Measurements from ENCODE around the gene PIP4K2B.
A peak's percentile ranks its signal among the peaks of the same experiment; 100 is the strongest.

The PIP4K2B gene

GRCh38 chr17:38799501-38800236 lies at the start of gene PIP4K2B:
PIP4K2B (minus strand) TSS chr17:38799556; CDS start chr17:38799424, 132 bp downstream.
- Mint-ChIP-seq H3K9me3 (no peaks in the 10 kb centered on the region), H3K4me3 (peak within 1 kb of the TSS; percentile 100), H3K27ac (peak within 1 kb of the TSS; percentile 89), H3K4me1 (peaks cover 33% of the 10 kb centered on the region), H3K36me3 (peaks cover 20% of the 10 kb centered on the region), H3K27me3 (no peaks in the 10 kb centered on the region)
- DNase-seq (ENCODE audit: low spot score in 2 of 2): peak; percentile 79 to 83
- peak; percentile 75 for ATAC-seq (ENCODE audit: low read depth)

DNA sequence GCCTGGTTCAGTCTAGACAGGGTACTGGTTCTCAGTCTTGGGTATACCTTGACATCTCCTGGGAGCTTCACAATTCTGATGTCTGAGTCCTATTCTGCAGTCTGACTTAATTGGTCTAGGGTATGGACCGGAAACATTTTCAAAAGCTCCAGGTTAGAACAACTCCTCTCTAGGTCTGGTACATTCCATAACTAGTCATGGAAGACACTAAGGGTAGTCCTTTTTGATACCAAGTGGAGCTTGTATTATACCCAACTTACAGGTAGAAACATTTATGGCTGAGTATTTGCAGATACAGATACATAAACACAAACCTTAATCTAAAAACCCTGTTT lies 49.2 kb upstream of the PIP4K2B start:
- no peak overlapping the region for H3K27ac Mint-ChIP-seq
- ATAC-seq (ENCODE audit: low read depth): no peak
- H3K4me3 Mint-ChIP-seq: no peak overlapping the region
- H3K27me3 Mint-ChIP-seq: no peaks in the 10 kb centered on the region
- no peaks in the 10 kb centered on the region for H3K9me3 Mint-ChIP-seq
- no peak for DNase-seq (ENCODE audit: low spot score in 2 of 2)
- H3K36me3 Mint-ChIP-seq: peaks cover 30% of the 10 kb centered on the region
- H3K4me1 Mint-ChIP-seq: peaks cover 28% of the 10 kb centered on the region

GRCh38 chr17:38844261-38844757 lies 45.0 kb upstream of the PIP4K2B start:
- DNase-seq (ENCODE audit: low spot score in 2 of 2) (no peak), ATAC-seq (ENCODE audit: low read depth) (no peak)
- Mint-ChIP-seq H3K27me3 (no peaks in the 10 kb centered on the region), H3K27ac (no peak overlapping the region), H3K36me3 (peaks cover 7% of the 10 kb centered on the region), H3K4me1 (no peaks in the 10 kb centered on the region), H3K9me3 (no peaks in the 10 kb centered on the region), H3K4me3 (no peak overlapping the region)

- Mint-ChIP-seq H3K9me3 (no peaks in the 10 kb centered on the region), H3K4me3 (peak overlapping the region; percentile 91), H3K27ac (peak overlapping the region; percentile 99), H3K36me3 (peaks cover 6% of the 10 kb centered on the region), H3K4me1 (peaks cover 14% of the 10 kb centered on the region), H3K27me3 (no peaks in the 10 kb centered on the region)
- DNase-seq (ENCODE audit: low spot score in 2 of 2) (no peak), ATAC-seq (ENCODE audit: low read depth) (no peak)
Measured at GRCh38 chr17:38825762-38826247, 26.4 kb upstream of the PIP4K2B start.

DNA sequence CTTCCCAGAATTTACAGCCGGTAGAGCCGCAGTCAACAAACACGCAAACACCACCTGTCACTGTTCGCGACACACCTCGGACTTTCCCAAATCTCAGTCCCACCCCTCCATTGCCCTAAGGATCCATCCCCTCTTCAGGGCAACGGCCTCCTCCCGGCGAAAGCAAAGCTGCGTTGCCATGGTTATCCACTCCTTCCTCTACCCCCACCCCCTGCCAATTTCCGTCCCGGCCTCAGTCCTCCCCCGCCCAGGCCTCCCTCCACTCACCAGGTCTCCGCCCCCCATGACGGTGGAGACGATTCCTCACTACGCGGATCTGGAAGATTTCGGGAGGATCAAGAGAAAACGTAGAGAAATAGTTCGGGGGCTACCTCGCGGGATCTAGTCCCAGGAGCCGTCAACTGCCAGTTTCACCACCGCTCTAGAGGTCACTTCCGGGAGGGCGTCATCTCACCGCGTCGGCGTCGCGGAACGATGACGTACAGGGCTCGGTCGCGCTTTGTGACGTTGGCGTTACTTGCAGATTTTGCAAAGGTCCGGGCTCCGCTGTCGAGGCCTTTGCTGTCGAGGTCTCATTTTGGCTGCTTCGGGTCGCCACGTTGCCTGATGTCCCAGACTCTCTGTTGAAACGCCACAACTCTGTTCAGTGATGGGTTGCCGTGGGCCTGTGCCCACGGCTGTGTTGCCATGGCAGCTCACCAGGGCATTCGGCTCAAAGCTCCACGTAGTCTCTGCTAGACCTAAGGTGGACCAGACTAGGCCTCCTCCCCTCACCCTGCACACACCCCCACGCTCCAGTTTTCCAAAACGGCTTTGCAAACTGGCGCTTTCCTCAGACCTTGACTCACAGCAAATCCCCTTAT lies 25.8 kb upstream of the PIP4K2B start, which contains the start of gene CWC25:
Gene CWC25, minus strand, starts transcription at position 423 of the 863 bp plus-strand sequence. Its CDS starts 138 bp downstream, at position 285.
- ATAC-seq (ENCODE audit: low read depth) (peak; percentile 83), DNase-seq (ENCODE audit: low spot score in 2 of 2) (peak; percentile 98 to 100)
- Mint-ChIP-seq H3K27ac (peak within 1 kb of the TSS; percentile 99), H3K4me1 (peaks cover 14% of the 10 kb centered on the region), H3K4me3 (peak within 1 kb of the TSS; percentile 91), H3K27me3 (no peaks in the 10 kb centered on the region), H3K9me3 (no peaks in the 10 kb centered on the region), H3K36me3 (peaks cover 12% of the 10 kb centered on the region)

GRCh38 chr17:38815576-38816193 lies 16.3 kb upstream of the PIP4K2B start:
- H3K36me3 Mint-ChIP-seq: peaks cover 15% of the 10 kb centered on the region
- no peaks in the 10 kb centered on the region for H3K27me3 Mint-ChIP-seq
- H3K4me3 Mint-ChIP-seq: no peak overlapping the region
- ATAC-seq (ENCODE audit: low read depth) (peak; percentile 57), DNase-seq (ENCODE audit: low spot score in 2 of 2) (no peak)
- H3K4me1 Mint-ChIP-seq: peaks cover 4% of the 10 kb centered on the region
- no peak overlapping the region for H3K27ac Mint-ChIP-seq
- no peaks in the 10 kb centered on the region for H3K9me3 Mint-ChIP-seq

DNA sequence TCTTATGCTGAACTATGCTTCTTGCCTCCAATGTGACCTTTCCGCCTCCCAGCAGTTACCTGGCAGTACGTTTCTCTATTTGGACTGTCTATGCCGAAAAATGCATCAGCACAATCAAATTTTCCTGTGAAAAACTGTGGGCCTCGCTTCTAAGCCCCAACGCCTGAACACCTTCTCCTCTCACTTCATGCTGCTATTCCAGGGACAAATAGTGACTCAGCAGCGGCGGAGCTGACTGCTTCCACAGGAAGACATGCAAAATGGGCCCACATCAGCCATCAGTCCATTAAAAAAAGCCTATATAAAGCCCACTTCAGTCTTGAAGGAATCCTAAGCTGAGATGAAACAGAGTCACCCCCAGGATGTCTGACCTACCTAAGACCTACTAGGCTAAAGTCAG lies 10.5 kb upstream of the PIP4K2B start:
- Mint-ChIP-seq H3K36me3 (peaks cover 29% of the 10 kb centered on the region), H3K4me3 (no peak overlapping the region), H3K4me1 (no peaks in the 10 kb centered on the region), H3K9me3 (no peaks in the 10 kb centered on the region), H3K27me3 (no peaks in the 10 kb centered on the region), H3K27ac (no peak overlapping the region)
- ATAC-seq (ENCODE audit: low read depth) (no peak), DNase-seq (ENCODE audit: low spot score in 2 of 2) (no peak)

DNA sequence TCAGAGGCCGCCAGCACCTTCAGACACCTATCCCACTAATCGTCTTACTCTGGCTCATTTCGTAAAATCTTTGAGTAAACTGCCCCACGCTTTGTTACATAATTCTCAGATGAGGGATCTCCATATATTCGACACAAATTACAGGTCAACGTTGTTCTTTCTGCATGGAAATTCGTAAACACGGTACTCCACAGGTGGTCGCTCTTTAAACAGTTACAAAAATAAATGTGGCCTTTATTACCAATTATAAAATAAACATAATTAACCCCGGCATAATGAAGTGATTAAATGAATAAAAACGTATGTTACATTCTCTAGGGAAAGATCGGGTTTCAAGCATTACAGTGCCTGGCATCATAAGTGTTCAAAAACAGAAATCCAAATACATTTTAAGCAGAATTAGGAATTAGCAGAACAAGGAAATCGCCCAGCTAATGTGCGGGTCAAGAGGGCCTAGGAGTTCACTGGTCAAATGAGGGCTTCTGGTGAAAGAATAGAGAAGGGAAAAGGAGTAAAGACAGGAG lies 943 bp upstream of the PIP4K2B start:
- H3K27ac Mint-ChIP-seq: peak overlapping the region; percentile 87
- peaks cover 20% of the 10 kb centered on the region for H3K36me3 Mint-ChIP-seq
- DNase-seq (ENCODE audit: low spot score in 2 of 2) (no peak), ATAC-seq (ENCODE audit: low read depth) (no peak)
- H3K27me3 Mint-ChIP-seq: no peaks in the 10 kb centered on the region
- H3K9me3 Mint-ChIP-seq: no peaks in the 10 kb centered on the region
- peaks cover 33% of the 10 kb centered on the region for H3K4me1 Mint-ChIP-seq
- H3K4me3 Mint-ChIP-seq: peak overlapping the region; percentile 90

DNA sequence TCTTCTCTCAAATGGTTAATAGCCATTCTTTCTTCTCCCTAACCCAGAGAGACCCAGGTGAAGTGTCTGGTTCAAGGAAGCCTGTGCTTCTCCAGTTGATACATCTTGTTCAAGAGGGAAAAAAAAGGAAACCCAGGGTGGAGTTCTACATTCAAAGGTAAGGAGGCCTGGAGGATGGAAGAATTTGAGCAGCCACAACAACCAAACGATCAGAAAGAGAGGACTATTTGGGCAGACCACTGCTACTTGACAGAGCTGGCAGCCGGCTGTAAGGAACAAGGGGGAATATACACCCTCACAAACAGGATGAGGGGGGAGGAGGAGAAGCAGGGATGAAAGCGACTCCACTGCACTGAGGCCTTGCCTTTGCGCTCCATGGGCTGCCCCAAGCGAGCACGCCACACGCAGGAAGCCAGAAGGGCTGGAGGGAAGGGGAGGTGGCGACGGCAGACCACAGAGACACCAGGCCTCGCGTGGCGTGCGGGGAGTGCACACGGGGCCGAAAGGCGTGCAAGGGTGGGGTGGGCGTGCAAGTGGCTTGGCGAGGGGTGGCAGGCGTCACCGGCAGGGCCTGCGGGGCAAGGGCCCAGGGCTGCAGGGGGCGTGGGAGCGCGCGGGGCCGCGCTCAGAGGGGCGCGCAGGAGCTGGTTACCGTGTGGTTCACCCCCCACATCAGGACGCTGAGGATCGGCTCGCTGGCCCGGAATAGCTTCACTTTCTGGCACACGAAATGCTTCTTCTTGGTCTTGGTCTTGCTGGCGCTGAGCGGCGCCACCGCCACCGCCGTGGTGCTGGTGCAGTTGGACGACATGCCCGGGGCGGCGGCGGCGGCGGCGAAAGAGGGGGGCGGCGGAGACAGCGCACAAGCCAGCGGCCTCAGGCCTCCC lies 499 bp downstream of the PIP4K2B start:
- Mint-ChIP-seq H3K27me3 (no peaks in the 10 kb centered on the region), H3K9me3 (no peaks in the 10 kb centered on the region), H3K36me3 (peaks cover 22% of the 10 kb centered on the region), H3K4me1 (peaks cover 33% of the 10 kb centered on the region), H3K27ac (peak overlapping the region; percentile 89), H3K4me3 (peak overlapping the region; percentile 100)
- DNase-seq (ENCODE audit: low spot score in 2 of 2): no peak
- ATAC-seq (ENCODE audit: low read depth): peak; percentile 37

GRCh38 chr17:38797828-38798227 lies 1.5 kb downstream of the PIP4K2B start:
- peak overlapping the region; percentile 89 for H3K27ac Mint-ChIP-seq
- peak overlapping the region; percentile 100 for H3K4me3 Mint-ChIP-seq
- no peak for DNase-seq (ENCODE audit: low spot score in 2 of 2)
- H3K9me3 Mint-ChIP-seq: no peaks in the 10 kb centered on the region
- peaks cover 23% of the 10 kb centered on the region for H3K36me3 Mint-ChIP-seq
- peaks cover 36% of the 10 kb centered on the region for H3K4me1 Mint-ChIP-seq
- no peaks in the 10 kb centered on the region for H3K27me3 Mint-ChIP-seq
- ATAC-seq (ENCODE audit: low read depth): no peak

- peak overlapping the region; percentile 22 for H3K4me3 Mint-ChIP-seq
- no peaks in the 10 kb centered on the region for H3K27me3 Mint-ChIP-seq
- ATAC-seq (ENCODE audit: low read depth): no peak
- no peaks in the 10 kb centered on the region for H3K9me3 Mint-ChIP-seq
- peaks cover 20% of the 10 kb centered on the region for H3K36me3 Mint-ChIP-seq
- H3K27ac Mint-ChIP-seq: peak overlapping the region; percentile 67
- H3K4me1 Mint-ChIP-seq: peaks cover 36% of the 10 kb centered on the region
- DNase-seq (ENCODE audit: low spot score in 2 of 2): no peak
Measured at GRCh38 chr17:38797158-38797490, 2.2 kb downstream of the PIP4K2B start.

DNA sequence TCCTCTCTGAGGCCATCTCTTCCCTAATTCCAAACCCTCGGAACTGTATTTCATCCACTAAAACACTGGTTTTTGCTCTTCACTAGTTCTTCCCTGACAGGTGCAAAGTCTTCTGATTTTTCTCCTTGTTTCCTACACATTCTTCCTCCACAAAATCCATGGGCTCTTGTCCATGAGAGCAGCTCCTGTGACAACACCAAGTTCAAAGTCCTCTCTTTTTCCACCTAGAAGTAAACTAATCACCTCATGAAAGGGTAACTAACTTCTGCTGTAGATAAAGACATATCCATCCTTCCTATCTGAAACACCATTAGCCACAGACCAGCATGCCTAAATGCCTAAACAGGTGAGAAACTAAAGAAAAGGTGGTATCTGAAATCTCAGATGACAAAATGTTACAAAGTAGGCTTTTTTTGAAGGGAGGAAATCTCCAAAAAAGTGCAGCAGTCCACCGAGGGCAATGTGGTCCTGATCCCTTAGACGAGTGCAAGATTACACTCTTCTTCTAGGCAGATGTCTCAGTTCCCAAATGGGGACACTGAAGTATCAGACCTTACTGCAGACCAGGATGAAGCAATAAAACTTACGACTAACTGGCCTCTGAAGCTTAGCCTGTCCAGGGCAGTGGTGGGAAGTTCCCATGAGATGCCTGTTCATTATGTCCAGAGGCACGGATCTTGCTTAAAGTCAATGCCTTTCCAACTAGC lies 2.8 kb downstream of the PIP4K2B start:
- ATAC-seq (ENCODE audit: low read depth): no peak
- Mint-ChIP-seq H3K27ac (peak overlapping the region; percentile 67), H3K27me3 (no peaks in the 10 kb centered on the region), H3K36me3 (peaks cover 16% of the 10 kb centered on the region), H3K9me3 (no peaks in the 10 kb centered on the region), H3K4me1 (peaks cover 36% of the 10 kb centered on the region), H3K4me3 (peak overlapping the region; percentile 22)
- no peak for DNase-seq (ENCODE audit: low spot score in 2 of 2)

Data from memory B cell (primary cell).